ENCODE results near the gene POM121L2.

- no peak; the same call in 1 of the 2 replicates for TF ChIP-seq ZNF24 (IDR thresholded peaks at IDR 0.05)
- no peak for TF ChIP-seq ATF4 (CRISPR knock-in tag; IDR thresholded peaks at IDR 0.05)
- TF ChIP-seq, protein P1, sequence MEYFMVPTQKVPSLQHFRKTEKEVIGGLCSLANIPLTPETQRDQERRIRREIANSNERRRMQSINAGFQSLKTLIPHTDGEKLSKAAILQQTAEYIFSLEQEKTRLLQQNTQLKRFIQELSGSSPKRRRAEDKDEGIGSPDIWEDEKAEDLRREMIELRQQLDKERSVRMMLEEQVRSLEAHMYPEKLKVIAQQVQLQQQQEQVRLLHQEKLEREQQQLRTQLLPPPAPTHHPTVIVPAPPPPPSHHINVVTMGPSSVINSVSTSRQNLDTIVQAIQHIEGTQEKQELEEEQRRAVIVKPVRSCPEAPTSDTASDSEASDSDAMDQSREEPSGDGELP (CRISPR knock-in tag; IDR thresholded peaks at IDR 0.05; ENCODE audit: borderline replicate concordance) = no peak
- TF ChIP-seq MAX (CRISPR knock-in tag; IDR thresholded peaks at IDR 0.05) = no peak
- TF ChIP-seq EZH2 (IDR thresholded peaks at IDR 0.05; ENCODE audit: borderline replicate concordance, low read depth, low read length) = no peak
- TF ChIP-seq ZNF644 (tag; IDR thresholded peaks at IDR 0.05; ENCODE audit: low read depth) = peak; percentile 49; the same call in 1 of the 2 replicates
- peak in 2 of 3 experiments; percentile 29 to 58 for TF ChIP-seq YY1 (IDR thresholded peaks at IDR 0.05; ENCODE audit: borderline replicate concordance in 1 of 3, control insufficient read depth in 1 of 3, extremely low read depth in 1 of 3, insufficient read depth in 3 of 3, insufficient read length in 1 of 3, insufficient replicate concordance in 2 of 3, low read depth in 1 of 3, low read length in 2 of 3)
- TF ChIP-seq, protein P2, sequence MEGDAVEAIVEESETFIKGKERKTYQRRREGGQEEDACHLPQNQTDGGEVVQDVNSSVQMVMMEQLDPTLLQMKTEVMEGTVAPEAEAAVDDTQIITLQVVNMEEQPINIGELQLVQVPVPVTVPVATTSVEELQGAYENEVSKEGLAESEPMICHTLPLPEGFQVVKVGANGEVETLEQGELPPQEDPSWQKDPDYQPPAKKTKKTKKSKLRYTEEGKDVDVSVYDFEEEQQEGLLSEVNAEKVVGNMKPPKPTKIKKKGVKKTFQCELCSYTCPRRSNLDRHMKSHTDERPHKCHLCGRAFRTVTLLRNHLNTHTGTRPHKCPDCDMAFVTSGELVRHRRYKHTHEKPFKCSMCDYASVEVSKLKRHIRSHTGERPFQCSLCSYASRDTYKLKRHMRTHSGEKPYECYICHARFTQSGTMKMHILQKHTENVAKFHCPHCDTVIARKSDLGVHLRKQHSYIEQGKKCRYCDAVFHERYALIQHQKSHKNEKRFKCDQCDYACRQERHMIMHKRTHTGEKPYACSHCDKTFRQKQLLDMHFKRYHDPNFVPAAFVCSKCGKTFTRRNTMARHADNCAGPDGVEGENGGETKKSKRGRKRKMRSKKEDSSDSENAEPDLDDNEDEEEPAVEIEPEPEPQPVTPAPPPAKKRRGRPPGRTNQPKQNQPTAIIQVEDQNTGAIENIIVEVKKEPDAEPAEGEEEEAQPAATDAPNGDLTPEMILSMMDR (IDR thresholded peaks at IDR 0.05 in 2 of 3, conservative IDR thresholded peaks at IDR 0.05 in 1 of 3; ENCODE audit: insufficient read depth in 2 of 3, low read depth in 1 of 3, low read length in 3 of 3) = no peak; a peak in 1 of 6 replicates
- peak; percentile 86 for TF ChIP-seq ZEB2 (IDR thresholded peaks at IDR 0.05)
- 0 out of 2 replicates have a peak, but pooled peaks have one; percentile 13 for TF ChIP-seq MIER1 (IDR thresholded peaks at IDR 0.05; ENCODE audit: low read depth)
- TF ChIP-seq ELF1 (tag; IDR thresholded peaks at IDR 0.05) = peak; percentile 32; the same call in 1 of the 2 replicates
- peak; percentile 48 to 83 for TF ChIP-seq HDAC1 (IDR thresholded peaks at IDR 0.05)
- TF ChIP-seq ZNF121 (CRISPR knock-in tag; conservative IDR thresholded peaks at IDR 0.05) = no peak
- no peak for TF ChIP-seq ZNF41 (CRISPR knock-in tag; conservative IDR thresholded peaks at IDR 0.05)
Observed at GRCh38 chr6:27290065-27290849, 21.8 kb downstream of the POM121L2 start.
